PC-9 (cell line): ENCODE measurements around the gene DNM3. TPM values are rescaled to one million over a fixed set of nuclear protein-coding genes. Genes with fewer than 3 reads are reported as not detected.

Experiments
- BruUV-seq: library from RNA; stranded (reverse); fragments of 400-500 nt; replicated peaks from 2 replicates; lab custom pipeline; 2021; lab: Mats Ljungman, UMichigan
- CTCF ChIA-PET: fragments of 300-600 bp; sonication (Branson Sonifier 250); formaldehyde crosslinking; loops from one replicate; lab custom pipeline; 2022; ENCODE audit warnings: antibody characterized with exemption; lab: Charles Lee
- POLR2A ChIA-PET: fragments of 300-600 bp; sonication (Branson Sonifier 250); formaldehyde crosslinking; loops from one replicate; lab custom pipeline; 2022; ENCODE audit warnings: antibody characterized with exemption; ENCODE audit not compliant: unreplicated experiment; lab: Charles Lee
- DNase-seq, 2 experiments: peaks; one replicate each; pipeline versions ENCODE4 v3.0.0 to v3.0.0-alpha.2; 2015 to 2022; ENCODE audit warnings: mixed read lengths in 1 of 2
- H2AFZ ChIP-seq: fragments of 200-600 bp; sonication (generic); 2 replicates; pipeline ENCODE4 v1.8.1; 2017; ENCODE audit warnings: antibody characterized with exemption
- H3F3A ChIP-seq: fragments of 200-600 bp; sonication (generic); 2 replicates; pipeline ENCODE4 v1.8.1; 2017; ENCODE audit warnings: antibody characterized with exemption, mild to moderate bottlenecking, low read depth; ENCODE audit not compliant: insufficient read depth
- H3K27ac ChIP-seq: fragments of 200-600 bp; sonication (generic); 2 replicates; pipeline ENCODE4 v1.6.1; 2016; ENCODE audit warnings: mixed run types
- H3K27me3 ChIP-seq: fragments of 200-600 bp; sonication (generic); 2 replicates; pipeline ENCODE4 v1.6.1; 2016; ENCODE audit warnings: low read depth, mixed run types; ENCODE audit not compliant: insufficient read depth
- H3K36me3 ChIP-seq: fragments of 200-600 bp; sonication (generic); 2 replicates; pipeline ENCODE4 v1.6.1; 2016; ENCODE audit warnings: low read depth, mixed run types
- H3K4me1 ChIP-seq: fragments of 200-600 bp; sonication (generic); replicated peaks from 2 replicates; pipeline ENCODE4 v1.6.1; 2016; ENCODE audit warnings: mixed run types; ENCODE audit not compliant: insufficient read depth
- H3K4me2 ChIP-seq: fragments of 200-600 bp; sonication (generic); 2 replicates; pipeline ENCODE4 v1.6.1; 2017; ENCODE audit warnings: mixed run types
- H3K4me3 ChIP-seq: fragments of 200-600 bp; sonication (generic); 2 replicates; pipeline ENCODE4 v1.6.1; 2016; ENCODE audit warnings: mixed run types
- H3K79me2 ChIP-seq: fragments of 200-600 bp; sonication (generic); 2 replicates; pipeline ENCODE4 v1.6.1; 2017; ENCODE audit warnings: low read depth, mixed run types
- H3K9me2 ChIP-seq: fragments of 200-600 bp; sonication (generic); 2 replicates; pipeline ENCODE4 v1.8.1; 2017; ENCODE audit warnings: mild to moderate bottlenecking; ENCODE audit not compliant: insufficient read depth
- H3K9me3 ChIP-seq: fragments of 200-600 bp; sonication (generic); 2 replicates; pipeline ENCODE4 v1.8.1; 2016; ENCODE audit warnings: low read depth; ENCODE audit not compliant: insufficient read depth
- H4K20me1 ChIP-seq: fragments of 200-600 bp; sonication (generic); 2 replicates; pipeline ENCODE4 v1.8.1; 2017; ENCODE audit not compliant: insufficient read depth
- EZH2 ChIP-seq: fragments of 200-600 bp; sonication (generic); IDR thresholded peaks from 2 replicates; pipeline ENCODE4 v1.8.0; 2017; ENCODE audit warnings: antibody characterized with exemption, low read depth
- intact Hi-C: fragments of 100-400 bp; cut with micrococcal nuclease; formaldehyde crosslinking; loops from one replicate; pipeline ENCODE4 v1.10.0; 2022; ENCODE audit not compliant: unreplicated experiment
- total RNA-seq: library from RNA; stranded (reverse); gene quantifications from 2 replicates; pipeline ENCODE4 v1.2.3, GENCODE V29; 2021
- TF ChIP-seq, protein P1 (sequence below): fragments of 200-600 bp; sonication (generic); conservative IDR thresholded peaks from 2 replicates; pipeline ENCODE4 v1.6.1; 2017; ENCODE audit warnings: mixed run types, antibody characterized with exemption, mild to moderate bottlenecking, moderate library complexity

The DNM3 gene
- total RNA-seq, 1 experiment from 2014 or later, result 1.7 TPM

DNA sequence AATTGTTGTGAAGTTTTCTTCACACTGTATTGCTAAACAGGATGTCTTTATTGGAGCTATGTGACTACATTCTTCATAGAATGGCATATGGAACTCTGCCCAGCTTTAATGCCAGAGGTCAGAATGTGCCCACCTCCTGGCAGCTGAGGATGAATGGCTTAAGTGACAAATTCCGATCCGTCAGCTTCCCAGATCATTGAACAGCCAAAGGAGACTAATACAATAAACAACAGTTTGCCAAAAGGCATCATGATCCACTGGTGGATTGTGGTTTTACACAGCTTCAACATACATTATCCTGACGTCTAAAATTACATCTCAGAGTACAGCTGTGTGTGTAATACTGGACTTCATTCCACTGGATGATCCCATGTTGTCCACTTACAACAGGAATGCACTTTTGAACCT is 510.5 kb downstream of the DNM3 start:
- DNase-seq, result peak; percentile 54 to 82
- Histone ChIP-seq H4K20me1 (no peaks in the 10 kb centered on the region), H3F3A (peaks cover 17% of the 10 kb centered on the region), H3K4me1 (peaks cover 42% of the 10 kb centered on the region), H3K27ac (peak overlapping the region; percentile 62), H3K9me3 (peaks cover 16% of the 10 kb centered on the region; the same call in 1 of the 2 replicates), H3K4me2 (peak overlapping the region; percentile 47), H3K9me2 (no peaks in the 10 kb centered on the region), H2AFZ (no peak overlapping the region), H3K36me3 (no peaks in the 10 kb centered on the region; the same call in 1 of the 2 replicates), H3K27me3 (no peaks in the 10 kb centered on the region), H3K4me3 (no peak overlapping the region), H3K79me2 (no peaks in the 10 kb centered on the region)
- no TSS peak for BruUV-seq
- no peak for TF ChIP-seq EZH2
- TF ChIP-seq, protein P1, sequence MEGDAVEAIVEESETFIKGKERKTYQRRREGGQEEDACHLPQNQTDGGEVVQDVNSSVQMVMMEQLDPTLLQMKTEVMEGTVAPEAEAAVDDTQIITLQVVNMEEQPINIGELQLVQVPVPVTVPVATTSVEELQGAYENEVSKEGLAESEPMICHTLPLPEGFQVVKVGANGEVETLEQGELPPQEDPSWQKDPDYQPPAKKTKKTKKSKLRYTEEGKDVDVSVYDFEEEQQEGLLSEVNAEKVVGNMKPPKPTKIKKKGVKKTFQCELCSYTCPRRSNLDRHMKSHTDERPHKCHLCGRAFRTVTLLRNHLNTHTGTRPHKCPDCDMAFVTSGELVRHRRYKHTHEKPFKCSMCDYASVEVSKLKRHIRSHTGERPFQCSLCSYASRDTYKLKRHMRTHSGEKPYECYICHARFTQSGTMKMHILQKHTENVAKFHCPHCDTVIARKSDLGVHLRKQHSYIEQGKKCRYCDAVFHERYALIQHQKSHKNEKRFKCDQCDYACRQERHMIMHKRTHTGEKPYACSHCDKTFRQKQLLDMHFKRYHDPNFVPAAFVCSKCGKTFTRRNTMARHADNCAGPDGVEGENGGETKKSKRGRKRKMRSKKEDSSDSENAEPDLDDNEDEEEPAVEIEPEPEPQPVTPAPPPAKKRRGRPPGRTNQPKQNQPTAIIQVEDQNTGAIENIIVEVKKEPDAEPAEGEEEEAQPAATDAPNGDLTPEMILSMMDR, result no peak
- ChIA-PET POLR2A (interaction anchor here (0.6 to 0.9 kb wide), 4 partner anchors 52 to 350 kb away, joined by 3 to 6 read pairs (median 5); no protein-coding TSS in a partner anchor), CTCF (interaction anchor here (1.2 kb wide), 1 partner anchor 9 kb away, joined by 5 read pairs; no protein-coding TSS in a partner anchor)
- intact Hi-C loops, result loop anchor here (1.0 to 10.0 kb wide), 3 partner anchors 8 to 283 kb away; no protein-coding TSS in a partner anchor

DNA sequence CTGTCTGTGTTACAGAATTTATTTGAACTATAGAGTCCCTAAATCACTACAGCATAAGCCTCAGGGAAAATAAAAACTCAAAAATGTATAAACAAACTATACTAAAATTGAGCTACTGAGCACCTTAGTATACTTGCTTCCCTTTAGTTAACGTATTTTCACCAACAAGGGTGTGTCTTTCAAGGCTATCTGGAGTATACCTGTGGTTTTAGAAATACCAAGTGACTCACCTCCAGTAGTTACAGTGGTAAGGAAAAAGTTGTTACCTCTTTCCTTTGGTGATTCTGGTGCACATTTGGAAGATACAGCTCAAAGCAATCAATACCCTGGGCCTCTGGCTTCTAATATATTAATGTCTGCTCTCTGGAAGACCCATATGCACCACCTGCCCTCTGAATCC is 511.1 kb downstream of the DNM3 start:
- Histone ChIP-seq H3K9me3 (peaks cover 10% of the 10 kb centered on the region; the same call in 1 of the 2 replicates), H2AFZ (no peak overlapping the region), H3K27me3 (no peaks in the 10 kb centered on the region), H3K36me3 (no peaks in the 10 kb centered on the region; the same call in 1 of the 2 replicates), H3K4me2 (peak overlapping the region; percentile 47), H3K4me3 (no peak overlapping the region), H3K4me1 (peaks cover 46% of the 10 kb centered on the region), H3K9me2 (no peaks in the 10 kb centered on the region), H4K20me1 (no peaks in the 10 kb centered on the region), H3F3A (peaks cover 17% of the 10 kb centered on the region), H3K79me2 (no peaks in the 10 kb centered on the region), H3K27ac (peak overlapping the region; percentile 62)
- CTCF ChIA-PET, result no interaction called here
- peak in 1 of 2 experiments; percentile 91 for DNase-seq
- no peak for TF ChIP-seq EZH2
- TF ChIP-seq, protein P1, result no peak
- POLR2A ChIA-PET, result interaction anchor here (0.5 to 0.9 kb wide), 4 partner anchors 85 to 1848 kb away, joined by 3 to 4 read pairs (median 4); no protein-coding TSS in a partner anchor
- intact Hi-C loops, result loop anchor here (1.0 to 10.0 kb wide), 2 partner anchors 27 to 282 kb away; no protein-coding TSS in a partner anchor
- BruUV-seq, result no TSS peak

DNA sequence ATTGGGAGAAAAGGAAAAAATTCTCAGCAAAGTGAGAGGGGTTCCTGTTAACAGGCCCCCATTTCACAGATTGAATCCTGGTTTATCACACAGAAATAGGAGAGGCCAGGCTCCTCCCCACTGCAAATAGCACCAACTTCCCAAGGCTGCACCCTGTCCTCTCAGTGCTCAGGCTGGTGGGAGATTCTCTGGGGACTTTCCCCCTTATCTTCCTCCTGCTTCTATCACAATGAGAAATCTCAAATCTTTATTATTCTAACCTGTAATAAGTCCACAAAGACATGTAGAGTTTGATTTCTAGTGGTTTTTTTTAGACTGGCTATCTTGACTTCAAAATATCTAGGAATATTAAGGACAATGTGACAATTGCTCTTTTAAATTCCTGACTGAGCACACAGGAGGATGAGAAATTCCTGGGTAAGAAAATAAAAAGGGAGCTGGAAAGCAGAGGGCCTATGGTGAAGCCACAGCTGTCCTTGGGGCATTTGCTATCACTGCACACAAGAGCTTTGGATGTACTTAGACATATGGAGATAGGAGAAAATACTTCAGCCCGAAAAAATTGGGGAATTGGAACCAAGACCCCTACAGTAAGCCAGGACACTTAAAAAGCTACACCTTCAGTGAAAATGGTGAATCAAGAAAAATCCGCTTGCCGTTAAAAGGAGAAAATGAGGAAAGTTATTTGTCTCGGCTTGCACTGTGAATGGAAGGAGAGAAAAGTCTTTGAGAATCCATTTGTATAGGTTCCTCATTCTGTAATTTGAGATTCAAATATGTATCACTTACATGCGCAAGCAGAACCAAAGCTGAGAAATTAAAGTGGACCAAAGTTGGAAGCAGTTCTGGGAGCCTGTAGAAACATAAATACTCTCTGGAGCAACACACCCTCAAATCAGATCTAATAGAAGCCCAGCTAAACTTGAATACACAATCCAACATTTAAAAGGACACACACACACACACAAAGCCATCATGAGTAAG is 513.3 kb downstream of the DNM3 start:
- H3K4me2 ChIP-seq, result no peak overlapping the region
- no peaks in the 10 kb centered on the region for H3K79me2 ChIP-seq
- H3K4me1 ChIP-seq, result peaks cover 68% of the 10 kb centered on the region
- H3K9me2 ChIP-seq, result no peaks in the 10 kb centered on the region
- H2AFZ ChIP-seq, result no peak overlapping the region
- H3K4me3 ChIP-seq, result no peak overlapping the region
- no peak overlapping the region for H3K27ac ChIP-seq
- H3K9me3 ChIP-seq, result peaks cover 8% of the 10 kb centered on the region; the same call in 1 of the 2 replicates
- DNase-seq, result no peak
- intact Hi-C loops, result loop anchor here (5.0 to 10.0 kb wide), 2 partner anchors 217 to 280 kb away; no protein-coding TSS in a partner anchor
- ChIA-PET POLR2A (interaction anchor here (0.5 kb wide), 1 partner anchor 148 kb away, joined by 10 read pairs; no protein-coding TSS in a partner anchor), CTCF (interaction anchor here (0.7 kb wide), 1 partner anchor 140 kb away, joined by 4 read pairs; no protein-coding TSS in a partner anchor)
- no TSS peak for BruUV-seq
- no peaks in the 10 kb centered on the region for H4K20me1 ChIP-seq
- no peaks in the 10 kb centered on the region for H3K36me3 ChIP-seq
- no peak for TF ChIP-seq EZH2
- H3F3A ChIP-seq, result peaks cover 30% of the 10 kb centered on the region
- no peaks in the 10 kb centered on the region for H3K27me3 ChIP-seq
